GM10248 (cell line): ENCODE data around the gene ME1.
A peak's percentile ranks its signal among the peaks of the same experiment; 100 is the strongest.
"Not testable (repeated sequence)": the region's sequence is repeated elsewhere in the genome, so short reads cannot be mapped to it uniquely, and the experiment has no call there.

ENCODE experiments used
- CTCF ChIA-PET: fragments of 300-600 bp; sonication (Branson Sonifier 250); formaldehyde crosslinking; extraction: SDS; loops from one replicate; lab custom pipeline; 2021; ENCODE audit warnings: antibody characterized with exemption; lab: Yijun Ruan, JAX
- POLR2A ChIA-PET: fragments of 350-650 bp; sonication (Branson Sonifier 250); formaldehyde crosslinking; extraction: SDS; loops from one replicate; lab custom pipeline; 2020; ENCODE audit warnings: antibody characterized with exemption; lab: Yijun Ruan, JAX
- DNase-seq: peaks from one replicate; pipeline ENCODE4 v3.0.0; 2012; ENCODE audit errors: extremely low spot score
- CTCF ChIP-seq: IDR thresholded peaks from 2 replicates; pipeline ENCODE4 v1.5.1; 2012; ENCODE audit warnings: mild to moderate bottlenecking, low read depth; ENCODE audit errors: extremely low read depth, missing control alignments, control extremely low read depth

Gene ME1

GRCh38 chr6:83303426-83303825, 127.4 kb downstream of the ME1 start:
- DNase-seq, result no peak
- POLR2A ChIA-PET, result no interaction called here
- TF ChIP-seq CTCF, result no peak
- CTCF ChIA-PET, result interaction anchor here (1.2 kb wide), 1 partner anchor 51 kb away, joined by 3 read pairs; no protein-coding TSS in a partner anchor

GRCh38 chr6:83294676-83295075, 136.2 kb downstream of the ME1 start:
- no peak for DNase-seq
- no peak for TF ChIP-seq CTCF
- CTCF ChIA-PET, result no interaction called here
- POLR2A ChIA-PET, result no interaction called here

GRCh38 chr6:83292900-83293843, 137.7 kb downstream of the ME1 start:
- peak; percentile 20 for DNase-seq
- ChIA-PET POLR2A (no interaction called here), CTCF (interaction anchor here (1.1 kb wide), 1 partner anchor 12 kb away, joined by 3 read pairs; no protein-coding TSS in a partner anchor)
- no peak for TF ChIP-seq CTCF

- DNase-seq, POLR2A ChIA-PET: not testable (repeated sequence)
- CTCF ChIA-PET, result interaction anchor here (1.4 kb wide), 1 partner anchor 249 kb away, joined by 3 read pairs; no protein-coding TSS in a partner anchor
Observed at GRCh38 chr6:83287298-83287697, 143.6 kb downstream of the ME1 start.

- POLR2A ChIA-PET, result no interaction called here
- CTCF ChIA-PET, result no interaction called here
- TF ChIP-seq CTCF, result no peak
- no peak for DNase-seq
Observed at GRCh38 chr6:83285917-83286316, 144.9 kb downstream of the ME1 start.

- POLR2A ChIA-PET, result no interaction called here
Observed at GRCh38 chr6:83273596-83273995, 157.3 kb downstream of the ME1 start.

More at GRCh38 chr6:83273596-83273995, 157.3 kb downstream of the ME1 start:
- DNase-seq, result no peak
- TF ChIP-seq CTCF, result no peak
- CTCF ChIA-PET, result no interaction called here
